HepG2 (cell line): ENCODE measurements around the gene ECHDC1. TPM values are rescaled to one million over a fixed set of nuclear protein-coding genes. Genes with fewer than 3 reads are reported as not detected.
A peak's percentile ranks its signal among the peaks of the same experiment; 100 is the strongest.

Experiments used
- ATAC-seq: fragments of 200-7000 bp; cut with Tn5 transposase; 3 replicates; pipeline ENCODE4 v1.9.1; 2020; ENCODE audit warnings: mild to moderate bottlenecking, moderate library complexity
- BruUV-seq: library from RNA; stranded (reverse); fragments of 400-500 nt; replicated peaks from 2 replicates; lab custom pipeline; 2021; lab: Mats Ljungman, UMichigan
- CTCF ChIA-PET: fragments of 300-600 bp; formaldehyde crosslinking; extraction: SDS; loops from one replicate; lab custom pipeline; 2021; ENCODE audit warnings: low total read pairs, inconsistent platforms, low intra/inter-chr PET ratio; lab: Yijun Ruan, JAX
- POLR2A ChIA-PET: fragments of 350-600 bp; sonication (Branson Sonifier 250); formaldehyde crosslinking; loops from one replicate; lab custom pipeline; 2020; ENCODE audit warnings: antibody characterized with exemption, inconsistent platforms; lab: Yijun Ruan, JAX
- DNase-seq: peaks from one replicate; pipeline ENCODE4 v3.0.0-alpha.2; 2015; ENCODE audit warnings: low spot score
- FAIRE-seq: peaks from 3 replicates; lab custom pipeline; 2011; peaks lifted over from hg19 to GRCh38; lab: Jason Lieb, UNC
- H2AFZ ChIP-seq: one replicate; pipeline ENCODE4 v1.6.1; 2011; ENCODE audit warnings: low read length, inconsistent platforms
- H3K27ac ChIP-seq: fragments of 300-600 bp; 3 replicates; pipeline ENCODE4 v1.8.0; 2011; ENCODE audit warnings: mixed run types, mild to moderate bottlenecking, mixed read lengths, low read length, inconsistent platforms; ENCODE audit not compliant: insufficient read depth; ENCODE audit errors: extremely low read length
- H3K27me3 ChIP-seq, 2 experiments: fragments of 200-600 bp in 1 of 2; 2 replicates in 1 of 2; 3 replicates in 1 of 2; pipeline versions ENCODE4 v1.6.0 to v1.8.0; 2011; ENCODE audit warnings: low read length in 2 of 2, mild to moderate bottlenecking in 2 of 2, moderate library complexity in 2 of 2, inconsistent platforms in 1 of 2; ENCODE audit not compliant: insufficient read depth in 2 of 2, control insufficient read depth in 1 of 2
- H3K36me3 ChIP-seq, 2 experiments: fragments of 200-600 bp in 1 of 2; replicated peaks in 1 of 2; 2 replicates in 1 of 2; 3 replicates in 1 of 2; pipeline versions ENCODE4 v1.5.1 to v1.8.0; 2011; ENCODE audit warnings: low read length in 2 of 2, inconsistent platforms in 1 of 2; ENCODE audit not compliant: insufficient read depth in 2 of 2, control insufficient read depth in 1 of 2
- H3K4me1 ChIP-seq: 2 replicates; pipeline ENCODE4 v1.5.1; 2012; ENCODE audit warnings: low read length, inconsistent platforms; ENCODE audit not compliant: insufficient read depth
- H3K4me2 ChIP-seq: 2 replicates; pipeline ENCODE4 v1.6.0; 2011; ENCODE audit warnings: low read depth, low read length, inconsistent platforms
- H3K4me3 ChIP-seq, 3 experiments: fragments of 200-600 bp in 1 of 3; sonication (generic), shearing (Covaris generic) in 1 of 3; replicated peaks in 1 of 3; 2 replicates each; pipeline ENCODE4 v1.5.1; 2011 to 2016; ENCODE audit warnings: low read length in 3 of 3, inconsistent platforms in 2 of 3, low read depth in 2 of 3, mild to moderate bottlenecking in 2 of 3, control low read depth in 1 of 3, mixed read lengths in 1 of 3; ENCODE audit not compliant: insufficient read depth in 1 of 3
- H3K79me2 ChIP-seq: one replicate; pipeline ENCODE4 v1.6.1; 2011; ENCODE audit warnings: low read length, inconsistent platforms; ENCODE audit not compliant: insufficient read depth
- H3K9ac ChIP-seq: 2 replicates; pipeline ENCODE4 v1.6.0; 2011; ENCODE audit warnings: mild to moderate bottlenecking, low read depth, low read length, inconsistent platforms; ENCODE audit not compliant: insufficient read depth
- H3K9me3 ChIP-seq: 2 replicates; pipeline ENCODE4 v1.5.1; 2012; ENCODE audit warnings: mild to moderate bottlenecking, low read length
- H4K20me1 ChIP-seq: 2 replicates; pipeline ENCODE4 v1.6.0; 2011; ENCODE audit warnings: inconsistent platforms, mild to moderate bottlenecking, low read length, moderate library complexity; ENCODE audit not compliant: insufficient read depth
- ATF7 ChIP-seq, 2 experiments: fragments of 450-650 bp in 1 of 2; sonication (generic) in 1 of 2; formaldehyde crosslinking in 1 of 2; IDR thresholded peaks; 2 replicates each; pipeline versions ENCODE4 v1.4.0 to v1.6.1; 2016 to 2020; ENCODE audit warnings: antibody characterized with exemption in 1 of 2, mild to moderate bottlenecking in 1 of 2, missing genetic modification reagents in 1 of 2
- CREB1 ChIP-seq, 2 experiments: fragments of 450-650 bp in 1 of 2; IDR thresholded peaks; 2 replicates each; pipeline ENCODE4 v1.6.1; 2016 to 2017; ENCODE audit warnings: control low read depth in 1 of 2, mild to moderate bottlenecking in 1 of 2, missing compliant biosample characterization in 1 of 2, missing genetic modification characterization in 1 of 2
- KDM6A ChIP-seq: IDR thresholded peaks from 2 replicates; pipeline ENCODE4 v1.6.1; 2016; ENCODE audit warnings: low read depth
- ZNF407 ChIP-seq: sonication (generic); formaldehyde crosslinking; IDR thresholded peaks from one replicate; pipeline ENCODE4 v1.5.1; 2020; ENCODE audit warnings: mild to moderate bottlenecking, missing genetic modification reagents; ENCODE audit errors: not compliant biosample characterization
- WGBS: methylation state at CpG from one replicate; pipeline ENCODE4 v1.1.6; 2017; ENCODE audit warnings: low lambda C conversion rate; 5-methylcytosine and 5-hydroxymethylcytosine counted together
- in situ Hi-C: cut with HindIII; loops from 2 replicates; pipeline ENCODE4 v1.10.0; 2017; ENCODE audit warnings: low pct_unique_long_range_greater_than_20kb; ENCODE audit not compliant: extremely low pct_ligation_motif_present
- intact Hi-C: fragments of 100-400 bp; cut with micrococcal nuclease; formaldehyde crosslinking; loops from one replicate; pipeline ENCODE4 v1.10.0; 2022; ENCODE audit not compliant: unreplicated experiment
- polyA plus RNA-seq, 8 experiments: library from polyadenylated mRNA; depleted of rRNA in 3 of 8; stranded (reverse) in 7 of 8; unstranded in 1 of 8; fragments of >200 nt; fragmentation: Illumina TruSeq in 4 of 8; extraction: Trizol in 4 of 8; gene quantifications; 2 replicates each; pipeline versions ENCODE4 v1.2.1 to v1.2.3, GENCODE V29; 2011 to 2016; ENCODE audit warnings: low read depth in 4 of 8, missing spikeins in 1 of 8, mixed read lengths in 1 of 8; ENCODE audit not compliant: insufficient read depth in 1 of 8
- total RNA-seq, 5 experiments: library from RNA; depleted of rRNA; stranded (reverse); fragments of >200 nt; fragmentation: Illumina TruSeq; extraction: Trizol; gene quantifications; 2 replicates each; pipeline ENCODE4 v1.2.3, GENCODE V29; 2016; ENCODE audit warnings: low read depth in 1 of 5

ECHDC1 gene
- total and polyA plus RNA-seq, 2 of the 13 experiments (the other 11 are each of a cell fraction or from before 2014, with no cell fraction given) = 32.8 to 98.1 TPM

GRCh38 chr6:127276331-127276730 lies 67.1 kb downstream of the ECHDC1 start (continued):
- no peak for TF ChIP-seq ZNF407 (CRISPR knock-in tag)

GRCh38 chr6:127273499-127273898 lies 69.9 kb downstream of the ECHDC1 start:
- peaks cover 31% of the 10 kb centered on the region; the same call in 1 of the 2 replicates for H4K20me1 ChIP-seq
- TF ChIP-seq ATF7 (IDR thresholded peaks at IDR 0.05) (peak; percentile 95), ATF7 (CRISPR knock-in tag; IDR thresholded peaks at IDR 0.05) (no peak), KDM6A (CRISPR knock-in tag) (no peak), CREB1 (IDR thresholded peaks at IDR 0.05) (0 out of 2 replicates have a peak, but pooled peaks have one; percentile 8), CREB1 (CRISPR knock-in tag; IDR thresholded peaks at IDR 0.05) (no peak)
- intact Hi-C loops = no loop called here
- H3K4me2 ChIP-seq = no peak overlapping the region
- no peaks in the 10 kb centered on the region; a peak in 1 of 5 replicates for H3K36me3 ChIP-seq
- H3K9ac ChIP-seq = no peak overlapping the region
- ATAC-seq (no peak), DNase-seq (no peak), FAIRE-seq (no peak)
- POLR2A ChIA-PET = no interaction called here
- CTCF ChIA-PET = no interaction called here
- H3K4me3 ChIP-seq = no peak overlapping the region
- in situ Hi-C loops = no loop called here
- H3K4me1 ChIP-seq = peaks cover 36% of the 10 kb centered on the region
- no peaks in the 10 kb centered on the region for H3K27me3 ChIP-seq
- no peak overlapping the region for H3K27ac ChIP-seq
- no peak overlapping the region for H2AFZ ChIP-seq
- no TSS peak for BruUV-seq
- WGBS = 94% methylated on average over 2 of the region's 2 CpGs
- H3K79me2 ChIP-seq = peaks cover 64% of the 10 kb centered on the region
- H3K9me3 ChIP-seq = no peaks in the 10 kb centered on the region
